ENCODE measurements around the gene MTFMT. TPM values are rescaled to one million over a fixed set of nuclear protein-coding genes. Genes with fewer than 3 reads are reported as not detected.

MTFMT gene
- total and polyA plus RNA-seq, 2 of the 13 experiments (the other 11 are each of a cell fraction or from before 2014, with no cell fraction given): 9.9 to 23.2 TPM

GRCh38 chr15:65028921-65029735 is at the start of gene MTFMT (continued):
- TF ChIP-seq ZNF543 (CRISPR knock-in tag; IDR thresholded peaks at IDR 0.05) (0 out of 2 replicates have a peak, but pooled peaks have one; percentile 60), ZNF501 (CRISPR knock-in tag; IDR thresholded peaks at IDR 0.05) (0 out of 2 replicates have a peak, but pooled peaks have one; percentile 35), ZNF337 (CRISPR knock-in tag; IDR thresholded peaks at IDR 0.05; ENCODE audit: borderline replicate concordance, low read depth) (no peak), MED8 (CRISPR knock-in tag; IDR thresholded peaks at IDR 0.05; ENCODE audit: insufficient replicate concordance) (peak; percentile 38), NFIC (IDR thresholded peaks at IDR 0.05; ENCODE audit: low read length) (no peak), KLF15 (CRISPR knock-in tag; IDR thresholded peaks at IDR 0.05; ENCODE audit: borderline replicate concordance) (no peak), ZNF564 (CRISPR knock-in tag; IDR thresholded peaks at IDR 0.05) (0 out of 2 replicates have a peak, but pooled peaks have one; percentile 22), ESRRA (CRISPR knock-in tag; IDR thresholded peaks at IDR 0.05; ENCODE audit: low read depth) (peak; percentile 19; the same call in 1 of the 2 replicates), PAWR (CRISPR knock-in tag; IDR thresholded peaks at IDR 0.05; ENCODE audit: borderline replicate concordance) (no peak), SRF (IDR thresholded peaks at IDR 0.05; ENCODE audit: low read depth, low read length) (no peak), MXD4 (CRISPR knock-in tag; IDR thresholded peaks at IDR 0.05) (no peak), ZNF768 (CRISPR knock-in tag; IDR thresholded peaks at IDR 0.05) (peak; percentile 94)
- TF ChIP-seq, protein P1, sequence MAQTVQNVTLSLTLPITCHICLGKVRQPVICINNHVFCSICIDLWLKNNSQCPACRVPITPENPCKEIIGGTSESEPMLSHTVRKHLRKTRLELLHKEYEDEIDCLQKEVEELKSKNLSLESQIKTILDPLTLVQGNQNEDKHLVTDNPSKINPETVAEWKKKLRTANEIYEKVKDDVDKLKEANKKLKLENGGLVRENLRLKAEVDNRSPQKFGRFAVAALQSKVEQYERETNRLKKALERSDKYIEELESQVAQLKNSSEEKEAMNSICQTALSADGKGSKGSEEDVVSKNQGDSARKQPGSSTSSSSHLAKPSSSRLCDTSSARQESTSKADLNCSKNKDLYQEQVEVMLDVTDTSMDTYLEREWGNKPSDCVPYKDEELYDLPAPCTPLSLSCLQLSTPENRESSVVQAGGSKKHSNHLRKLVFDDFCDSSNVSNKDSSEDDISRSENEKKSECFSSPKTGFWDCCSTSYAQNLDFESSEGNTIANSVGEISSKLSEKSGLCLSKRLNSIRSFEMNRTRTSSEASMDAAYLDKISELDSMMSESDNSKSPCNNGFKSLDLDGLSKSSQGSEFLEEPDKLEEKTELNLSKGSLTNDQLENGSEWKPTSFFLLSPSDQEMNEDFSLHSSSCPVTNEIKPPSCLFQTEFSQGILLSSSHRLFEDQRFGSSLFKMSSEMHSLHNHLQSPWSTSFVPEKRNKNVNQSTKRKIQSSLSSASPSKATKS (CRISPR knock-in tag; IDR thresholded peaks at IDR 0.05): 0 out of 2 replicates have a peak, but pooled peaks have one; percentile 60
- TF ChIP-seq, protein P2, sequence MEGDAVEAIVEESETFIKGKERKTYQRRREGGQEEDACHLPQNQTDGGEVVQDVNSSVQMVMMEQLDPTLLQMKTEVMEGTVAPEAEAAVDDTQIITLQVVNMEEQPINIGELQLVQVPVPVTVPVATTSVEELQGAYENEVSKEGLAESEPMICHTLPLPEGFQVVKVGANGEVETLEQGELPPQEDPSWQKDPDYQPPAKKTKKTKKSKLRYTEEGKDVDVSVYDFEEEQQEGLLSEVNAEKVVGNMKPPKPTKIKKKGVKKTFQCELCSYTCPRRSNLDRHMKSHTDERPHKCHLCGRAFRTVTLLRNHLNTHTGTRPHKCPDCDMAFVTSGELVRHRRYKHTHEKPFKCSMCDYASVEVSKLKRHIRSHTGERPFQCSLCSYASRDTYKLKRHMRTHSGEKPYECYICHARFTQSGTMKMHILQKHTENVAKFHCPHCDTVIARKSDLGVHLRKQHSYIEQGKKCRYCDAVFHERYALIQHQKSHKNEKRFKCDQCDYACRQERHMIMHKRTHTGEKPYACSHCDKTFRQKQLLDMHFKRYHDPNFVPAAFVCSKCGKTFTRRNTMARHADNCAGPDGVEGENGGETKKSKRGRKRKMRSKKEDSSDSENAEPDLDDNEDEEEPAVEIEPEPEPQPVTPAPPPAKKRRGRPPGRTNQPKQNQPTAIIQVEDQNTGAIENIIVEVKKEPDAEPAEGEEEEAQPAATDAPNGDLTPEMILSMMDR (CRISPR knock-in tag; IDR thresholded peaks at IDR 0.05): peak; percentile 43; the same call in 1 of the 2 replicates
- TF ChIP-seq, protein P3, sequence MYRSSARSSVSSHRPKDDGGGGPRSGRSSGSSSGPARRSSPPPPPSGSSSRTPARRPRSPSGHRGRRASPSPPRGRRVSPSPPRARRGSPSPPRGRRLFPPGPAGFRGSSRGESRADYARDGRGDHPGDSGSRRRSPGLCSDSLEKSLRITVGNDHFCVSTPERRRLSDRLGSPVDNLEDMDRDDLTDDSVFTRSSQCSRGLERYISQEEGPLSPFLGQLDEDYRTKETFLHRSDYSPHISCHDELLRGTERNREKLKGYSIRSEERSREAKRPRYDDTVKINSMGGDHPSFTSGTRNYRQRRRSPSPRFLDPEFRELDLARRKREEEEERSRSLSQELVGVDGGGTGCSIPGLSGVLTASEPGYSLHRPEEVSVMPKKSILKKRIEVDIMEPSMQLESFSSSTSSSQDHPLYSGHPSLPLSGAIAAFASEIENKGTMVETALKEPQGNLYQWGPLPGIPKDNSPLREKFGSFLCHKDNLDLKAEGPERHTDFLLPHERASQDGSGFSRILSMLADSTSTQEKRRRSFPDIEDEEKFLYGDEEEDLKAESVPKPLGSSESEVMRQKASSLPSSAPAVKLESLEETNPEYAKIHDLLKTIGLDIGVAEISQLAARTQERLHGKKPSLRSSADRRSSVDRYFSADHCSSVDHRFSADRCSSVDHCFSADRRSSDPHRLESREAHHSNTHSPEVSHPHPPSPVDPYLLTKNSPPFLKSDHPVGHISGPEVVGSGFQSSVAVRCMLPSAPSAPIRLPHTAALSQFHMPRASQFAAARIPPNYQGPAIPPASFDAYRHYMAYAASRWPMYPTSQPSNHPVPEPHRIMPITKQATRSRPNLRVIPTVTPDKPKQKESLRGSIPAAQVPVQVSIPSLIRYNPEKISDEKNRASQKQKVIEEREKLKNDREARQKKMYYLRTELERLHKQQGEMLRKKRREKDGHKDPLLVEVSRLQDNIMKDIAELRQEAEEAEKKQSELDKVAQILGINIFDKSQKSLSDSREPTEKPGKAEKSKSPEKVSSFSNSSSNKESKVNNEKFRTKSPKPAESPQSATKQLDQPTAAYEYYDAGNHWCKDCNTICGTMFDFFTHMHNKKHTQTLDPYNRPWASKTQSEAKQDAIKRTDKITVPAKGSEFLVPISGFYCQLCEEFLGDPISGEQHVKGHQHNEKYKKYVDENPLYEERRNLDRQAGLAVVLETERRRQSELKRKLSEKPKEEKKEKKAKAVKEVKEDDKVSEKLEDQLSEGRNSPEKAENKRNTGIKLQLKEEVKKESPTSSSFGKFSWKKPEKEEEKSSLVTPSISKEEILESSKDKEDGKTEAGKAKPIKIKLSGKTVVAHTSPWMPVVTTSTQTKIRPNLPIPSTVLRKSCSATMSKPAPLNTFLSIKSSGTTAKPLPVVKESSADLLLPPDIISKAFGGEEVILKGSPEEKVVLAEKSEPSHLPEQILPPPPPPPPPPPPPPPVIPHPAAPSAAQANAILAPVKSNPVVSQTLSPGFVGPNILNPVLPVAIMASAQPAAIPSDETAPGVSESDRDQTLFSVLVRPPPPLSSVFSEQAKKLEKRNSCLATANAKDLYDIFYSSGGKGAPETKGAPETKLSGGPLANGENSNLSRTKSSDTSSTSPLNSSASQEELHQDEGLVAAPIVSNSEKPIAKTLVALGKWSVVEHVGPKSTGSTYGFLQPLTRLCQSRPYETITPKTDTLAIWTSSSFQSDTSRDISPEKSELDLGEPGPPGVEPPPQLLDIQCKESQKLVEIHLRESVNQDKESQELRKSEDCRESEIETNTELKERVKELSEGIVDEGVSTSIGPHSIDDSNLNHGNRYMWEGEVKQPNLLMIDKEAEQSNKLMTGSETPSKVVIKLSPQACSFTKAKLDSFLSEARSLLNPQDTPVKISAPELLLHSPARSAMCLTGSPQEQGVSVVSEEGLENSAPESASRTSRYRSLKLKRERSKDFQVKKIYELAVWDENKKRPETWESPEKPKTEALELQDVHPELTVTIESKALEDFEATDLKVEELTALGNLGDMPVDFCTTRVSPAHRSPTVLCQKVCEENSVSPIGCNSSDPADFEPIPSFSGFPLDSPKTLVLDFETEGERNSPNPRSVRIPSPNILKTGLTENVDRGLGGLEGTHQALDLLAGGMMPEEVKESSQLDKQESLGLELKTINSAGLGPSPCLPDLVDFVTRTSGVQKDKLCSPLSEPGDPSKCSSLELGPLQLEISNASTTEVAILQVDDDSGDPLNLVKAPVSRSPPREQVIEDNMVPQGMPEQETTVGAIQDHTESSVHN (CRISPR knock-in tag; IDR thresholded peaks at IDR 0.05): no peak
